GM10847 (cell line): ENCODE data around the gene RALGPS1.

Source experiments
- POLR2A ChIP-seq: IDR thresholded peaks from 2 replicates; pipeline ENCODE4 v1.6.1; 2011; ENCODE audit not compliant: insufficient read length; ENCODE audit errors: extremely low read depth

Gene RALGPS1

DNA sequence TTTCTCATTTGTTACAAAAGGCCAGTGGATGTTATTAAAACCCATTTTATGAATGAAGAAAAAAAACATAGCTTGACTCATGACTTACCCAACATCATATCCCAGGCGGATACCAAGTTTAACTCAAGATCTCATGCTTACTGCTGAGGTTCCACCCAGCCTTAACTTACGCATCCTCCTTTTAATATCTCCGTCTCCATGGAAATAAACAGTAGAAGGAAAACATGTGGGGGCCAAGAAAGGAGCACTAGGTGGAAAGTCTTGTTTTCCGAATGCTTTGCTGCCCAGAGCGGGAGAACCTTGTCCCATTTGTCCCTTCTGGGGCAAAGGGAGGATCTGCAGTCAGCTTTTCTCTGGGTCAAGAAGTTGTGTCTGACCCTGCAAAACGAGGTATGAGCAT is 163.8 kb downstream of the RALGPS1 start:
- TF ChIP-seq POLR2A: no peak

DNA sequence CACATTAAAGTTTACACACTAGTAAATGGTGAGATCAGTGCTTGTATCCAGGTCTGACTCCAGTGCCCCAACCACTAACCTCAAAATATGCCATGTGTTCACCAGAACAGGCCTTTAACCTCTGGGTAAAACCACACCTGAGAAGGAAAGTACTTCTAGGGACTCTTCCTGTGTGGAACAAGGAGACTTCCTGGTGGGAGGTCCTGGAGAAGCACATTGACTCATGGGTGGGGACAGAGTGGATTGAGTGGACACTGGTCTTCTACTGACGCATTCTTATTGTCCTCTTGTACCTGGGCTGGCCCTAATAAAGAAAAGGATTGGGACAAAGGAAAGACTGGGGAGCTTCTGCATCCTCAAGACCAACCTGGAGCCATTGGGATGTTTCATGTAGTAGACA is 164.4 kb downstream of the RALGPS1 start:
- TF ChIP-seq POLR2A: no peak

- no peak for TF ChIP-seq POLR2A
Observed at GRCh38 chr9:127079446-127080140, 165.0 kb downstream of the RALGPS1 start.

- TF ChIP-seq POLR2A: no peak
Observed at GRCh38 chr9:127081250-127082185, 166.9 kb downstream of the RALGPS1 start.

DNA sequence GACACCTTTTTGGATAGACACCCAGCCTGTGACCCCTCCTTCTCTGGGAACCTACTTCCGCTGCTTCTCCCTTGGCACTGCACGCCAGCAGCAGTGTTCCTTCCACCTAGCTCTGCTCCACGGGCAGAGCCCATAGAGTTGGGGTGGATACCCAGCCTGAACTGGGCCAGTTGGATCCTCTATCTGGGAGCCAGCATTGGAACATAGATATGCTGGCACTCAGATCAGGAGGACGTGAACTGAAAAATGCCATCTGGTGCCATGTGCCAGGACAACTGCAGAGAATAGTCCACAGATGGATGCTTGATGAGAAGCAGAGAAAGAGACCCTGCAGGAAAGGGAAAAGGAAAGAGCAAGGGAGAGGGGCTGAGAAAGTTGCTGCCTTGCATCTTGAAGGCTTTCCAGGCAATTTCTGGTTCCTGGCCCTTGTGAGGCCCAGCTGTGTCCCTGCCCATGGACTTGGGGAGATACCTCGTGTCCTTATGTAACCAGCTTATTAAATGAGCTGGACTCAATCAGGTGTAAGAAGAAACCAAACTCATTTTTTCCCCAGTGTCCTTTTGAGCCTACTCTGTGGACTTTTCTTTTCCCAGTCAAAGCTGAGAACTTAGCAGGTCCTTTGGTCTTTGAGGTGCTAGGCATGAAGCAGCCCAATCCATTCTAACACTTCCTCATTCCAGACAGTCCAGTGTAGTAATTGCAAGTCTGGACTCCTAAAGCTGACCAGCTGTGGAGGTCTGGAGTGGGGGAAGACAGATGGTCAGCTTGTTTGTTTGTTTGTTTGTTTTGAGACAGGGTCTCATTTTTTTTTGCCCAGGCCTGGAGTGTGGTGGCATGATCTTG is 168.8 kb downstream of the RALGPS1 start:
- TF ChIP-seq POLR2A: no peak

DNA sequence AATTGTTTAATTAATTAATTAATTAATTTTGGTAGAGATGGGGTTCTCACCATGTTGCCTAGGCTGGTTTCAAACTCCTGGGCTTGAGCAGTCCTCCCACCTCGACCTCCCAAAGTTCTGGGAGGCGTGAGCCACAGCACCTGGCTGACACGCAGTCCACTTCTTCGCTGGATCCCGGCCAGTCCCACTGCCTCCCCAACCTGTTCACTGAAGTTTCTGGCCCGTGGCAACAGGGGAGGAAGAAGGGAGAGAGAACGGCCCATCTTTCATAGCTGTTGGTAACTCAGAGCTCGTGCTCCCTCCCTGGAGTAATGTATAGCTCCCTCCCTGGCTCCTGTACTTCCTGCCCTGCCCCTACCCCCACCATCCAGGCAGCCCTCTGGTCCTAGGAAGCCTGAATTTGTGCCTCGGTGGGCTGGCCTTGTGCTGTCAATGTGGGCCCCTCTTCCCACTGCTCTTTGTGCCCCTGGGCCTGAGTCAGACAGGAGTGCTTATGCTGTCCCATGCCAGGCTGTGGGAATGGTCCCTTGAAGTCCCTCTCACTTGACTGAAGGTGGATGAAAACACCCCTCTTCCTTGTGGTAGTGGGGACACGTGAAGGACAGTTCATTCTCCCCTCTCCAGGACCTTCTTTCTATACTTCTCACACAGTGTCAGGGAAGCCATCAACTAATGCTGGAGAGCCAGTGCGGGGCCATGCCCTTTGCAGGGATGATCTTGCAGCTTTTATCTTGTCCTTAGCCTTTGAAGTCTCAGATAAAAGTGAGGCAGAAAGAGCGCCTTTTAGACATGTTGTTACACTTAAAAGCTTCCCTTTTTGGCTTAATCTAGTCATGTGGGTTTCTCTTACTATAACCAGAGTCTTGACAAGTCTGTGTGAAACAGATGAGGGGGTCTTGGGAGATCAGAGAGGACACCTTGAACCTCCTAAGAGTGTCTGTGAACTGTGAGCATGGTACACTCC is 169.8 kb downstream of the RALGPS1 start:
- TF ChIP-seq POLR2A: no peak

DNA sequence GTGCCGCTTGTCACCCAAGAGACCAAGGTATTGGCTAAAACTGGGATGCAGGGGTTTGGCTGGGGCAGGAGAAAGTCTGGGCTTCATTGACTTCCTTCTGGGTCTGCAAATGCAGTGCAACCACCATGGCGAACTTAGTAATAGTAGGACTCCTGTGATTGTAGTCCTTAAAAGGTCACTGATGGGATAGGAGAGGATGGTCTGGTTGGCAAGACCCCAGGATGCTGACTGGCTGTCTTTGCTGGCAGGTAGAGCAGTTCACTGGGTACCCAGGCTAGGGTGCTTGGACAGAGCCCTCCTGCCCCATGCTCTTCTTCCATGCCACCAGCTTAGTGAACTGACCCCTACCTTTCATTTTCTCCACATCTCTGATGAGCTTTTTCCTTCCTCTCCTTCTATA is 170.6 kb downstream of the RALGPS1 start:
- TF ChIP-seq POLR2A: no peak

- TF ChIP-seq POLR2A: no peak
Observed at GRCh38 chr9:127086771-127087170, 172.2 kb downstream of the RALGPS1 start.

DNA sequence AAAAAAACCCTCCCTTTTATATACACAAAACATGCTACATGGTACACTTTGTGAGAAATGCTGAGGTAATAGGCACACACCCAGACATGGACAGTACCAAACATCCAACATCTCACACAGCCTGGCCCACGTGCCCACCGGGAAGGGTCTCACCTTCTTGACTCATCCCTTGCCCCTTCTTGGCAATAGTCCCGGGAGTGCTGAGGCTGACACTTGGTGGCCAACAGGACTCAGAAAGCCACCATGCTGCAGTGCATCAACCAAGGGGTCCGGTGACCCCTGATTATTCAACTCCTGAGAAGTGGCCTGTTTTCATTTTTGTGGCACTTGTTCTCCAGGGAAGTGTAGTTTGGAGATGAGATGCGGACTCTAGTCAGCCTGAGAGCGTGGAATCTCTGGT is 172.8 kb downstream of the RALGPS1 start:
- TF ChIP-seq POLR2A: no peak

- no peak for TF ChIP-seq POLR2A
Observed at GRCh38 chr9:127087836-127088235, 173.3 kb downstream of the RALGPS1 start.

- TF ChIP-seq POLR2A: no peak
Observed at GRCh38 chr9:127088724-127089615, 174.4 kb downstream of the RALGPS1 start.

DNA sequence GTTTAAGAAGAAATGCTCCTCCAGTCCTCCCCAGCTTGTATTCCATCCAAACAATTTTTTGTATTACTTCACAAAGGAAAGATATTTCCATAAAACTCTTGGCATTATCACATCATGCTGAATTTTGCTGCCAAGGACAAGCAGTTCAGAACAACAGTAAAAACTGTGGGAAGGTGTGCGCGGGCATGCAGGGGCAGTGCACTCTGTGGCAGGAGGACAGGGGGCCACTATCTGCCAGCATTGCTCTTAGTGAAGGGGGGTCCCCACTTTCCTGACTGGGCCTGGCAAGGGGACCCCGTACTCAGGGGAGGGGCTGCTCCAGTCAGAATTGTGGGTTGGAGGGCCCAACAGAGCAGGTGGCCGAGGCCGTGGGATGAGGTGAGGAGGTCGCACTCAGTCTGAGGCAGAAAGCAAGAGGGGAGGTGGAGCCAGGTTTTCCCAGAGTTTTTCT is 175.1 kb downstream of the RALGPS1 start:
- TF ChIP-seq POLR2A: no peak

DNA sequence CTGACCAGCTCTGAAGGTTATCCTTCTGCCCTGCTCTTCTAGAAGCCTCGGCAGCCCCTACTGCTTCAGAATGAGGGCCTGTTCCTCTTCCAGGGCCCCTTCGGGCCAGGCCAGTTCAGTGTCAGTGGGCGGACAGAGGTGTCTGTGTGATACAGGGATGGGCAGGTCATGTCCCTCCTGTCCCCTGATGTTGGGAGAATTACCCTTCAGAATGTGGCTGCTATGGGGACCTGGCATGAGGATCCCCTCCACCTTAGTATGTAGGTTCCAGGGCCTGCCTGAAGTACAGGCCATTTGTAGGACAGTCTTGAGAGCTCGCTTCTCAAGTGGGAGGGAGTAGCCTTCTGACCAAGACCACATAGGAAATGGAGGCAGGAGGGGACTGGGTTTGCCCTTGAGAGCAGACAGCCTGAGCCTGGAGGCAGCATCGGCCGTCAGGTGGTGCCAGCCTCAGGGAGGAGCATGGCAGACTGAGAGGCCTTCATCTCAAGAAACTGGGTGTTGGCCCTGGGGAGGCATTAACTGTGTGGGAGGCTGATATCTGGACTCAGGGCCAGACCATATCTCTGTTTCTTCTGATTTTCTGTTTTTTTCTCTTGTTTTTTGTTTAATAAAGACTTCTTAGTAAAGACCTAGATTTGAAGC is 175.9 kb downstream of the RALGPS1 start:
- no peak for TF ChIP-seq POLR2A
